Testis (tissue), 3 donors: ENCODE measurements around the gene RAD23B. TPM values are rescaled to one million over a fixed set of nuclear protein-coding genes. Genes with fewer than 3 reads are reported as not detected.

Experiments used
- DNase-seq: peaks from one replicate; pipeline ENCODE4 v3.0.0-alpha.2; 2019
- H3K27ac ChIP-seq, 2 donors: fragments of 200-600 bp; sonication (generic); one replicate each; pipeline ENCODE4 v1.5.1; 2019
- H3K27me3 ChIP-seq: fragments of 200-600 bp; sonication (generic); one replicate; pipeline ENCODE4 v1.5.1; 2019
- H3K36me3 ChIP-seq: fragments of 200-600 bp; sonication (generic); one replicate; pipeline ENCODE4 v1.5.1; 2017; ENCODE audit warnings: low read depth; ENCODE audit errors: missing control alignments
- H3K4me1 ChIP-seq: fragments of 200-600 bp; sonication (generic); one replicate; pipeline ENCODE4 v1.5.1; 2019
- H3K4me3 ChIP-seq, 2 donors: fragments of 200-600 bp; sonication (generic); one replicate each; pipeline ENCODE4 v1.5.1; 2017 to 2019
- H3K9me3 ChIP-seq: fragments of 200-600 bp; sonication (generic); one replicate; pipeline ENCODE4 v1.5.1; 2017
- POLR2A ChIP-seq: fragments of 450-650 bp; IDR thresholded peaks from one replicate; pipeline ENCODE4 v1.6.1; 2017; ENCODE audit warnings: antibody characterized with exemption, mild to moderate bottlenecking, moderate library complexity
- WGBS, 2 donors: methylation state at CpG; one replicate each; pipeline ENCODE4 v1.1.5; 2018; 5-methylcytosine and 5-hydroxymethylcytosine counted together
- intact Hi-C: fragments of 100-400 bp; cut with DNase I; formaldehyde crosslinking; loops from one replicate; pipeline ENCODE4 v1.15.1; 2023; ENCODE audit warnings: low total_unique reads
- polyA plus RNA-seq: library from polyadenylated mRNA; stranded (reverse); fragments of 350-450 nt; fragmentation: Illumina TruSeq; extraction: RNeasy Lipid Tissue Mini Kit (QIAGEN cat#74804); gene quantifications from one replicate; pipeline ENCODE4 v1.2.3, GENCODE V29; 2014; ENCODE audit warnings: low read depth, low replicate concordance; ENCODE audit not compliant: insufficient read depth
- total RNA-seq, 2 donors: library from RNA; depleted of rRNA; stranded (reverse); fragments of >200 nt; gene quantifications; one replicate each; pipeline ENCODE4 v1.2.3, GENCODE V29; 2016
- TF ChIP-seq, protein P1 (sequence below), 3 experiments: fragments of 450-650 bp in 2 of 3; fragments of 200-600 bp in 1 of 3; sonication (generic) in 1 of 3; IDR thresholded peaks; one replicate each; pipeline ENCODE4 v1.5.1; 2016 to 2019; ENCODE audit warnings: antibody characterized with exemption in 3 of 3, mild to moderate bottlenecking in 2 of 3, moderate library complexity in 1 of 3

RAD23B gene
- total and polyA plus RNA-seq, 3 donors from 2014 or later: 116 to 199 (median 138) TPM

DNA sequence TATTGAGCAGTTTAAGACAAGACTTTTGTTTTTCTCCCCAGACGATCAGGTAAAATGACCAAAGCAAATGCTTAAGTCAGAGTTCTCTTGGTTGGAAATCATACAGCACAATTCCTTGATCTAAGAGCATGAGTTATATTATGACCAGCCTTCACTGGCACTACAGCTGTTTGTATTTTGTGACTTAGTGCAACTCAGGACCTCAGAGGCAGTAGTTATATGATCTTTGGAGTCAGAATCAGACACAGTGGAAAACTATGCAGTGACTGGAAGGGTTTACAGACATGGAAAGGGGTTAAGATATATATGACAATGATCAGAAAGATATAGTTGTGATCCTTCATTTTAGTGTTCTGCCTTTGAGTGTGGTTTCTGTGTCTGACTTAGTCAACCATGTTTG, 24.3 kb downstream of the RAD23B start:
- no peaks in the 10 kb centered on the region for H3K9me3 ChIP-seq
- H3K4me1 ChIP-seq: no peaks in the 10 kb centered on the region
- H3K27me3 ChIP-seq: no peaks in the 10 kb centered on the region
- H3K4me3 ChIP-seq: no peak overlapping the region
- intact Hi-C loops: no loop called here
- TF ChIP-seq POLR2A: no peak
- TF ChIP-seq, protein P1, sequence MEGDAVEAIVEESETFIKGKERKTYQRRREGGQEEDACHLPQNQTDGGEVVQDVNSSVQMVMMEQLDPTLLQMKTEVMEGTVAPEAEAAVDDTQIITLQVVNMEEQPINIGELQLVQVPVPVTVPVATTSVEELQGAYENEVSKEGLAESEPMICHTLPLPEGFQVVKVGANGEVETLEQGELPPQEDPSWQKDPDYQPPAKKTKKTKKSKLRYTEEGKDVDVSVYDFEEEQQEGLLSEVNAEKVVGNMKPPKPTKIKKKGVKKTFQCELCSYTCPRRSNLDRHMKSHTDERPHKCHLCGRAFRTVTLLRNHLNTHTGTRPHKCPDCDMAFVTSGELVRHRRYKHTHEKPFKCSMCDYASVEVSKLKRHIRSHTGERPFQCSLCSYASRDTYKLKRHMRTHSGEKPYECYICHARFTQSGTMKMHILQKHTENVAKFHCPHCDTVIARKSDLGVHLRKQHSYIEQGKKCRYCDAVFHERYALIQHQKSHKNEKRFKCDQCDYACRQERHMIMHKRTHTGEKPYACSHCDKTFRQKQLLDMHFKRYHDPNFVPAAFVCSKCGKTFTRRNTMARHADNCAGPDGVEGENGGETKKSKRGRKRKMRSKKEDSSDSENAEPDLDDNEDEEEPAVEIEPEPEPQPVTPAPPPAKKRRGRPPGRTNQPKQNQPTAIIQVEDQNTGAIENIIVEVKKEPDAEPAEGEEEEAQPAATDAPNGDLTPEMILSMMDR (IDR thresholded peaks at IDR 0.05): no peak
- H3K27ac ChIP-seq: no peak overlapping the region
- 86 to 90% methylated on average over 1 of the region's 1 CpG for WGBS, 2 donors
- no peaks in the 10 kb centered on the region for H3K36me3 ChIP-seq
- no peak for DNase-seq

DNA sequence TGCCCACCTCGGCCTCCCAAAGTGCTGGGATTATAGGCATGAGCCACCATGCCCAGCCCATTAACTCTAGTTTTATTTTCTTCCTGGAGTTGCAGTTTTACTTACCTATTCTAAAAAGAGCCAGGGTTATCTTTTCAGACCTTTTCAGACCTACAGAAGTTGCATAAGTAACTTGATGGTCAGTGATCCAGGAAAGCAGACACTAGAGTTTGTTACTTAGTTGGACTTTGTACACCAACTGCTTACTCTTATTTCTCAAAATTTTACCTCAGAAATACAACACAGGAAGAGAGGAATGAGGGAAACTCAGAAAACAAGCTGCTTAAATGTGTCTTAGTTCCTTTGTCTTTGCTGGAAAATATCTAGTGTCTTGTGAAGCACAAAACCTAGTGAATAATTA, 25.4 kb downstream of the RAD23B start:
- TF ChIP-seq, protein P1 (IDR thresholded peaks at IDR 0.05): no peak
- TF ChIP-seq POLR2A: no peak
- no peaks in the 10 kb centered on the region for H3K27me3 ChIP-seq
- no peak for DNase-seq
- intact Hi-C loops: no loop called here
- 0 to 38% methylated on average over 1 of the region's 1 CpG for WGBS, 2 donors
- no peak overlapping the region for H3K4me3 ChIP-seq
- no peaks in the 10 kb centered on the region for H3K36me3 ChIP-seq
- H3K4me1 ChIP-seq: no peaks in the 10 kb centered on the region
- H3K27ac ChIP-seq: no peak overlapping the region
- no peaks in the 10 kb centered on the region for H3K9me3 ChIP-seq

DNA sequence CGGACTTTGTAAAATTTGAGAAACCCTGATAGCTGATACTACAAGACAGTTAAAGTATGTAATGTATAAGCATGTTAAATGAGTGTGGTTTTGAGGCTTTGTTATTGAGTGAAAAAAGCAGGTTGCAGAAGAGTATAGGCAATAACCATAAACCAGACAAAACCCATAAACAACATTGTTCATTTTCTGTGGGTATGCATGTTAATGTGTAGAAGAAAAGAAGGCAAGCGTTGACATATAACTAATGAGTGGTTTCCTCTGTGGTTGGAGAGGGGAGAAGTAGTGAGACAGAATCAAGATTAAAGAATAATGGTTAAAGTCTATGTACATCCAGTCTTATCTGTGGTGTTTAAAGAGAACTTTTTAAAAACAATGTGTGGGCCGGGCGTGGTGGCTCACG, 26.2 kb downstream of the RAD23B start:
- Histone ChIP-seq H3K4me3 (no peak overlapping the region), H3K9me3 (no peaks in the 10 kb centered on the region), H3K4me1 (no peaks in the 10 kb centered on the region), H3K36me3 (no peaks in the 10 kb centered on the region), H3K27me3 (no peaks in the 10 kb centered on the region), H3K27ac (no peak overlapping the region)
- 84 to 90% methylated on average over 5 of the region's 5 CpGs for WGBS, 2 donors
- intact Hi-C loops: no loop called here
- no peak for TF ChIP-seq POLR2A
- TF ChIP-seq, protein P1 (IDR thresholded peaks at IDR 0.05): no peak
- no peak for DNase-seq

DNA sequence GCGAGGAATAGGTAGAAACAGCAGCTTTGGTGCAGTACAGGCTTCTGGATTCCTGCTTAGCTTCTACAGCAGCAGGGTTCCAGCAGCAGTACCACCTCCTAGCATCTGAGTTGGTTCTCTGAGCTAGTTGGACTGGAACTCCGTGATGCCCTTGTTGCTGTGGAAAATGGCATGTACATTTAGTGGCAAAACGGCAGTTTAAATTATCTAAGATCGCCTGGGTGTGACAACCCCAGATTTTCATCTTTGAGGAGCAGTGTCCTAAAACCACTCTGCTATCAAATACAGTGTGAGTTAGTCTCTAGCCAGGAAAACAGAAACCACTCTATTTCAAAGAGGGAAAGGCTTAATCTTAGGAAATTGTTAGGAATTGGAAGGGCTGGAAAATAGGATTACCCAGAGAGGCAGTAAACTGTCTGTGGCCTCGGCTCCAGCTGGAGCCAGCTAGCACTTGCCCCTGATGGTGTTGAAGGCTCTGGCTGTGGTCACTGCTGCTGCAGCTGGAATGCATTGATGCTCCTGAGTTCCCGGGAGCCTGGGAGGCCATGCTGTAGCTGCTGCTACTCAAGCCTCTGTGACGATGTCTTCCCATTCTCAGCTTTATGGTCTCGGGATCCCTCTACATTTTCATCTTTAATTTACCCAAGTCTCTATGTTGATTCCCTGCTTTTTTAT, 29.4 kb downstream of the RAD23B start:
- Histone ChIP-seq H3K36me3 (no peaks in the 10 kb centered on the region), H3K4me3 (no peak overlapping the region), H3K27me3 (no peaks in the 10 kb centered on the region), H3K27ac (no peak overlapping the region), H3K4me1 (peaks cover 3% of the 10 kb centered on the region), H3K9me3 (no peaks in the 10 kb centered on the region)
- intact Hi-C loops: no loop called here
- 76 to 86% methylated on average over 8 of the region's 8 CpGs for WGBS, 2 donors
- no peak for DNase-seq
- no peak for TF ChIP-seq POLR2A
- TF ChIP-seq, protein P1 (IDR thresholded peaks at IDR 0.05): no peak

DNA sequence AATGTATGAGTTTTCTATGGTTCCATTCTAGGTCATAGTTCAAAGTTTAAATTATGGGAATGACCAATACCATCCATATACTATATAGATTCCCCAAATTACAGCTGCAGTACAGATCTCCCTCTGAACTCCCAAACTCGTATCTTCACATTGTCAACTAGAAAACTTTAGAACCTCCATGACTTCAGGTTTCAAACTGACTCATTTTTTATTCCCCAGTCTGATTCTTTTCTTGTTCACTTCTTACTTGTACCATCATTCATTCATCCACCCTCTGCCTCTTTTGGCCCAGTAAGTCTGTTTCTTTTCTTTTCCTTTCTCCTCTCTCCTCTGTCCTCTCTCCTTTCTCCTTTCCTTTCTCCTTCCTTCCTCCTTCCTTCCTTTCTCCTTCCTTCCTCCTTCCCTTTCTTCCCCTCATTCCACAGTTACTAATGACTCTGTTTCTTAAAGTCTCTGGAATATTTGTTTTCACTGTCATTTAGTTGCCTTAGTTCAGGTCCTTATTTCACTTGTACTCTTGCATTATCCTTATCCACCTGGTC, 30.5 kb downstream of the RAD23B start:
- Histone ChIP-seq H3K4me1 (peaks cover 8% of the 10 kb centered on the region), H3K27me3 (no peaks in the 10 kb centered on the region), H3K4me3 (no peak overlapping the region), H3K27ac (no peak overlapping the region), H3K9me3 (no peaks in the 10 kb centered on the region), H3K36me3 (no peaks in the 10 kb centered on the region)
- no peak for DNase-seq
- TF ChIP-seq, protein P1 (IDR thresholded peaks at IDR 0.05): no peak
- TF ChIP-seq POLR2A: no peak
- intact Hi-C loops: no loop called here
- WGBS, 2 donors: 89 to 100% methylated on average over 1 of the region's 1 CpG
